Measurements from ENCODE around the gene FBXW7.
A peak's percentile ranks its signal among the peaks of the same experiment; 100 is the strongest.

DNA sequence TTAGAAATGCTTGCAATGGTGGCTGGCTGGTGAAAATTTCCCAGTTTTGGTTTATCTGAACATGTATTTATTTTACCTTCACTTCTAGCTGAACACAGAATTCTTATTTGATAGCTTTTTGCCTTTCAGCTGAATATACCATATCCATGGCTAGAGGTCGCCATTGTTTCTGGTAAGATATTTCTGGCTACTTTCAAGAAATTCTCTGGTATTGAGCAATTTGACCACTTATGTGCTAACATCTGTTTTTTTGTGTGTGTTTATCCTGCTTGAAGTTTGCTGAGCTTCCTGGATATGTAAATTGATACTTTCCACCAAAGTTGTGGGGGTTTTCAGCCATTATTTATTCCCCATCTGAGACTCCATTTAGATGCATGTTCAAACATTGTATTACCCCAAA, 75.4 kb downstream of the FBXW7 start:
- TF ChIP-seq, protein P1, sequence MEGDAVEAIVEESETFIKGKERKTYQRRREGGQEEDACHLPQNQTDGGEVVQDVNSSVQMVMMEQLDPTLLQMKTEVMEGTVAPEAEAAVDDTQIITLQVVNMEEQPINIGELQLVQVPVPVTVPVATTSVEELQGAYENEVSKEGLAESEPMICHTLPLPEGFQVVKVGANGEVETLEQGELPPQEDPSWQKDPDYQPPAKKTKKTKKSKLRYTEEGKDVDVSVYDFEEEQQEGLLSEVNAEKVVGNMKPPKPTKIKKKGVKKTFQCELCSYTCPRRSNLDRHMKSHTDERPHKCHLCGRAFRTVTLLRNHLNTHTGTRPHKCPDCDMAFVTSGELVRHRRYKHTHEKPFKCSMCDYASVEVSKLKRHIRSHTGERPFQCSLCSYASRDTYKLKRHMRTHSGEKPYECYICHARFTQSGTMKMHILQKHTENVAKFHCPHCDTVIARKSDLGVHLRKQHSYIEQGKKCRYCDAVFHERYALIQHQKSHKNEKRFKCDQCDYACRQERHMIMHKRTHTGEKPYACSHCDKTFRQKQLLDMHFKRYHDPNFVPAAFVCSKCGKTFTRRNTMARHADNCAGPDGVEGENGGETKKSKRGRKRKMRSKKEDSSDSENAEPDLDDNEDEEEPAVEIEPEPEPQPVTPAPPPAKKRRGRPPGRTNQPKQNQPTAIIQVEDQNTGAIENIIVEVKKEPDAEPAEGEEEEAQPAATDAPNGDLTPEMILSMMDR (IDR thresholded peaks at IDR 0.05; ENCODE audit: control extremely low read depth in 1 of 3, insufficient read depth in 1 of 3, low read depth in 1 of 3, low read length in 3 of 3), result peak in 1 of 3 experiments; percentile 24; a peak in 1 of 4 replicates
- TF ChIP-seq POLR2A (IDR thresholded peaks at IDR 0.05; ENCODE audit: control extremely low read depth in 1 of 2, low read depth in 2 of 2, low read length in 2 of 2) (no peak), SIRT6 (IDR thresholded peaks at IDR 0.05; ENCODE audit: low read length) (no peak), EP300 (IDR thresholded peaks at IDR 0.05; ENCODE audit: borderline replicate concordance in 1 of 2, low read depth in 2 of 2, low read length in 2 of 2) (no peak)
